HK-2 (cell line): ENCODE data around the gene HS6ST1.

Experiments
- DNase-seq: peaks from one replicate; pipeline ENCODE4 v3.0.0-alpha.2; 2018; ENCODE audit not compliant: unreplicated experiment

The HS6ST1 gene

DNA sequence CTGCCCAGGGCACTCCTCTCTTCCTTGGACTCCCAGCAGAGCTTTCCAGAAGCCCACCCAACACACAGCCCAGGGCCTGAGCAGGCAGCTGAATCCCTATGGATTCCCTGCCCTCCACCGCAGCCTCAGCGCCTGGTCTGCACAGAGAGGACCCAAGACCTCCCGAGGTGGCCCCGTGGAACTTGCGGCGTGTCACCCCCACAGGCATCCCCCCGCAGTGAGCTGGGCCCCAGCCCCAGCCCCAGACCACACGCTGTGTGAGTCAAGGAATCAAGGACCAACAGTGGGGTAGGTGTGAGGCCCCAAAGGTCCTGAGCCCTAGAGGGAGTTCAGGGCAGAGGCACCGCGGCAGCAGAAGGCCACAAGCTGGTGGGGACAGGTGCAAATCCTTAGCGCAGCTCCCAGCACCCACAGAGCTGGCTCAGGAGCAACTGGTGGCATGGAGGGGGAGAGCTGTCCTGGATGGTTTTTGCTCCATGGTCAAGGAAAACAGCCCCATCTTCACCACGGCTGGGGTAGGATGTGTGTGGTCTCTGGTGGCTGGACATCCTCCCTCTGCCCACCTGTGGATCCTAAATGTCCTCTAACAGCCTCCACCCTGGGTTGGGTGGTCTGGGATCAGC, 8.5 kb downstream of the HS6ST1 start:
- no peak for DNase-seq

DNA sequence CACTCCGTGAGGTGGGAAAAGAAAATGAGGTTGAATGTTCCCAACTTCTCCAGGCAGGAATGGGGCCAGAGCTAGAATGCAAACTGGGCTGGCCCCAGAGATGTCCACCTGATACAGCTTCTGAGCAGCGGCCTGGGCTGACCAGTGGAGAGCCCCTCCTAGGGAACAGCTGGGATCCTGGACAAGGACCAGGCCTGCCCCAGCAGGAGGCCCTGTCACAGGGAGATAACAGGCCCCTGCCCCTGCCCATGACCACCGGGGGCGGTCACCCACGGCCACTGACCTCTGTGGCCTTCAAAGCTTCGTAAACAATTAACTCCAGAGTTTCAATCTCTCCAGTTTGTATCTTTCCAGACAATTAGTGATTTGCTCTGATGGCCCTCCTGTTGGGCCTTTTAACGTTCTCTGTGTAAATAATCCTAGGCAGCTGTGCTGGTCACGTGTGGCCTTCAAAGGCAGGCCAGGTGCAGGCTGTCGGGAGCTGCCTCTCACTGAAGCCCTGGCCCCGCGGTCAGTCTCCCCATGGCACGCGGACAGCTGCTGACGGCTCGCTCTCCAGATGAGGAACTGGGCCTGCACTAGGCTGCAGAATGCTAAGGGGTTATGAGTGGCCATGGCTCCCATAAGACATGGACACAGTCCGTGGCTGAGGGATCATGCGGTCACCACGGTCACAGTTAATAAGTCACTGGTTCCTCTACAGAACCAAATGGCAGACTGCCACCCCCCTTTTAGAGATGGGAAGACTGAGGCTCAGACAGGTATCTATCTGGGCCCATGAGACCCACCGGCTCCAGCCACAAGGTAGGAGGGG, 9.2 kb downstream of the HS6ST1 start:
- no peak for DNase-seq

GRCh38 chr2:128308889-128309279, 9.8 kb downstream of the HS6ST1 start:
- no peak for DNase-seq

GRCh38 chr2:128308284-128308731, 10.4 kb downstream of the HS6ST1 start:
- DNase-seq, result no peak

GRCh38 chr2:128307595-128307994, 11.1 kb downstream of the HS6ST1 start:
- no peak for DNase-seq

- no peak for DNase-seq
Measured at GRCh38 chr2:128306931-128307460, 11.7 kb downstream of the HS6ST1 start.

DNA sequence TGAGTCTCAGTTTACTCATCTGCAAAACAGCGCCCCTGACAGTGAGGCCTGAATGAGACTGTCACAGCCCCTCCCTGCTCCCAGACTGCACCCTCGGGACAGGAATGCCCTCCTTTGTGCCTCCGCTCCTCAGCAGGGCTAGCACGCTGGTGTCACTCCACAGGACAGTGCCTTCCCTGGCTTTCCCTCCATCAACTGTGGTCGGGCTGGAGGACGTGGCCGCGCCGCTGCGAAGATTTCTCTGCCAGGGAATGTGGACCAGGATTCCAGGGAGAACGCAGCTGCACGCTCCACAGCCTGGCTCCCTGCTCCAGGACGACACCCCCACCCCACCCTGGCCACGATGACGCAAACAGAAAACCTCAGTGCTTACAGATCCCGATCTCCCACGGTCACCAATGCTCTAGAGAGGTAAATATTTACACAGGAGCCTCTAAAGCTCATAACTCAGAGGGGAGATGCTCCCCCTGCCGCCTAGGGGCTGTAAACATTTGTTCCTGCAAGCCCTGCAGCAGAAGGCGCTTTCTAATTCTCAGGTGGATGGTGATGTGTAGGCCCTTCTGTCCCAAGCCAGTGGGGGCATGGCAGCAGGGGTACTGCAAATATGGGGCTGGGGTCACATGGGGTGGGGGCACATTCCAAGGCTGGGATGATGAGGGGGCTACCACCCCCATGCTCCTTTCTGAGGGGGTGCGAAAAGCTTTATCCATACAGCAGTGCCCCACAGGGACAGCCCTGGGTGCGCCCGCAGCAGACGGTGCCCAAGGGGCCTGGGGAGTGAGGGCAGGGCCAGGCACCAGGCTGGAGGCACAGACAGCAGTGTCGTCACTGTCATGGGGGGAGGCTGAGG, 12.4 kb downstream of the HS6ST1 start:
- peak; percentile 79 for DNase-seq

DNA sequence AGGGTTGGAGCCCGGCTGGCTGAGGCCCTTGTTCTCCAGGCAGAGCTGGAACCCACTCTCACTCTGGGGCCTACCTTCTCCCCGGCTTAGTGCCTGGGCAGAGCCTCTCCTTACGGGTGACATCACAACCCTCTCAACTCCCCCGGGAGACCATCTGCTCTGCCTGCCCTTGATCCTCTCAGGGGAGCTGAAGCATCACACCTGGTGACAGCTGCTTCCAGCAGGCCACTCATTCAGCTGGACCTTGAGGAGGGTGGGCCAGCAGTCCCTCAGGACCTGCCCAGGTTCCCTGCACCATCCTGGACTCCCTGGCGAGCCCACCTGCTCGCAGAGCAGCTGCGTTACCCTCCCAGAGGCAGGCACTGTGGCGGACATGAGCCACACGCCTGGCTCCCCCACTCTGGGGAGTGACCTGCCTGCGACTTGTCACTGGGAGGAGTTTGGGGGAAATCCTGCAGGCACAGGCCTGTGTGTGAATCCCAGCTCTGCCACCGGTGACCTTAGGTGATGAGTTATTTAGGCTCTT, 13.1 kb downstream of the HS6ST1 start:
- no peak for DNase-seq

- peak; percentile 74 for DNase-seq
Measured at GRCh38 chr2:128304715-128305554, 13.7 kb downstream of the HS6ST1 start.

DNA sequence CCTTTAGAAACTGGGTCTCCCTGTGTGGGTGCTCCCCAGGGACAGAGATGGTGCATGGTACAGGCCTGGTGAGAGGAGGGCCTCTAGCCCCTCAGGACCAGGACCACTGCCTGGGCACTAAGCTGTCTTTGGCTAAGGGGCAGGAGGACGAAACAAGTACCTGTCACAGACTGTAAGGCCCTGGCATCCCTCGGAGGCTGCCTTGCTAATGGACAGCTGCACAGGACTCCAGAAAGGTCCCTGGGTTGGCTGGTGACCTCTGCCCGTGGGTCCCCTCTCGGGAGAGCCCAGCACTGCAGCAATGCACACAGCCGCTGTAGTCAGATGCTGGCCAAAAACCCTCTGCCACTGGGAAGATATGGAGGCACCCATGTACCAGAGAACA, 14.3 kb downstream of the HS6ST1 start:
- no peak for DNase-seq

GRCh38 chr2:128303911-128304310, 14.8 kb downstream of the HS6ST1 start:
- no peak for DNase-seq

DNA sequence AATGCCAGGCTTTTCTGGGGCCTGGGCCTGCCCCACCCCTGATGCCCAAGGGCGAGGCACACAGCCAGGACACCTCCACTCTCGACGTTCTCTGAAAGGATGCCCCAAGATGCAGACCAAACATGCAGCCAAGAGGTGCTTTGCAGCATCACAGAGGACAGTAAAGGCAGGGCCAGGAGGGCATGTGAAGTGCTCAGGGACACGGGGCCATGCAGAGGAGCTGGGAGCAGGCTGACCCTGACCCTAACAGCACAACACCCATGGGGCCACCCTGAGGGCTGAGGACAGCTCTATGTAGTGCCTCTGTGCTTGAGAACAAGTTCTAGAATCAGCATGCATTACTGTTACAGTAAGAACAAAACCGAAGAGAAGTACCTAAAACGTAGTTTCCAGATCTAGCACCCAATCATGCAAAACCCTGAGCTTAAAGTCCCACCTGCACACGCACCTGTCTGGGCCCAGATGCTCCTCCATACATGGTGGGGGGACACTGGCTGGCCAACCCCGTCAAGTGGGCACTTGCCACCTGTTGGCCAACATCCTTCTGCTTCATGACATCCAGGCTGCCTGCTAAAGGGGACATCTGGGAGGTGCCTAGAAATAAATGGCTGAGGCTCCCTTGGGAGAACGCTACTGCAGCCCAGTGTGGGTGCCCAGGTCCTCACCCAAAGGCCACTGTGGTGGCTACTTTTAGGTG, 15.4 kb downstream of the HS6ST1 start:
- no peak for DNase-seq

DNA sequence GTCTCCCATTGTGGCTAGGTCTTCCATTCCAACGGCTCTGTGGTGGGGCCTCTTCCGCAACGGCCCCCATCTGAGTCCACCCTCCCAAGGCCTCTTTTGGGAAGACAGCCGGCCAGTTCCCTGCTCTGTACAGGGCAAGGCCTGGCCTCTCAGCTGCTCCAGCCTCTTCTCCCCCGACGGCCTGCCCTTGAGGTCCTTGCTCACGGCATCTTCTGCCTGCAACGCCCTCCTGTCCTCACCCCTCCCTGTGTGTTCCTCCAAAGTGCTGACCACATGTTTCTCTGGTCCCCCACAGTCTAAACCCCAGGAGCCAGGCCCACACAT, 16.0 kb downstream of the HS6ST1 start:
- no peak for DNase-seq

DNA sequence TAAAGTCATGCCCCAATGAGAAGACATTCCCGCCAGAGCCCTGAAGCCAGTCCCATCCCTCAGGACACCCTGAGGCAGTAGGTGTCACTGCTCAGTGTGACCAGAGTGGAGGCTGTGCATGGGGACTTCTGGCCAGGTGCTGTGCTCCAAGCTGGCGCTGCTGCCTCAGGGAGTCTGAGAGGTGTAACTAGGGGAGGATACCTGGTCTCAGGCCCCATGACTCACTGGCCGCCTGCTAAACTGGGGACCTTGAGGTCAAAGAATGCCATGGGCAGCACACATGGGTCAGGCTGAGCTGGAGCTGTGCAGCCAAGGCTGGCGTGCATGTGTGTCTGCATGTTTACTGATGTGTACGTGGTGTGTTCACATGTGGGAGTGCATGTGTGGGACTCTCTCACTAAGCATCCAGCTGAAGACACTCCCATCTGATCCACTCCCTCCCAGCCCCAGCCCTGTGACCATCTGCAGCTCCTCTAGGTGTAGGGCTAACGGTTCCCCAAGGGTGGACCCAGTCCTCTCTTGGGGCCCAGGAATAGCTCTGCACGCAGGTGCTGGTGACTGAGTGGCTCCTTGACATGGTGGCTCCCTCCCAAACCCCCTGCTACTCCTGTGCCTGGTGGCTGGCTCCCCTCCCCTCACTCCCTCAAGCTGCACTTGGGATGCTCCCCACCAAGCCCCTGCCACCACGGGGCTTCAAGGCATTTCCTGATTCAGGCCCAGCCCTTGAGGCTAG, 16.5 kb downstream of the HS6ST1 start:
- no peak for DNase-seq

GRCh38 chr2:128301501-128301966, 17.1 kb downstream of the HS6ST1 start:
- DNase-seq, result peak; percentile 57

GRCh38 chr2:128301021-128301420, 17.6 kb downstream of the HS6ST1 start:
- no peak for DNase-seq

- DNase-seq, result no peak
Measured at GRCh38 chr2:128300151-128301020, 18.3 kb downstream of the HS6ST1 start.

DNA sequence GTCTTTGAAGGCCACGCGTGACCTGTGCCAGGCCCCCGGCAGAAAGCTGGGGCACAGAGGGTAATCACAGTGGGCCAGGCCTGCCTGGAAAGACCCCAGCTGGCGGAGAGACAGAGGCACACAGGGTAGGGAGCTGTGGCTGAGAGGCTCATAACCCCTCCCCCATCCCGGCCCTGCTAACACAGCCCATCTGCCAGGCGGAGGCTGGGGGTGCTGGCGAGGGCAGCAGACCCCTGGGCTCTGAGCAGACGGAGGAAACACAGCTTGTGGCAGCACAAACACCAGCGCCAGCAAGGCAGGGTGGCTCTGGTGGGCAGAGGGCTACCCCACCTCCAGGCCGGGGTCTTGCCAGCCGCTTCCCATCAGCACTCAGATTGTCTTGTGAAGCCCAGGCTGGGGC, 19.0 kb downstream of the HS6ST1 start:
- DNase-seq, result no peak
